Activated naive CD4-positive, alpha-beta T cell treated with Interleukin-2 at 50 U/mL for 16 hours (primary cell): Measurements from ENCODE around the gene TXNDC11.
"Not testable (repeated sequence)": the region's sequence is repeated elsewhere in the genome, so short reads cannot be mapped to it uniquely, and the experiment has no call there.

Source experiments
- DNase-seq: peaks from one replicate; pipeline ENCODE4 v3.0.0-alpha.2; 2020

Gene TXNDC11

DNA sequence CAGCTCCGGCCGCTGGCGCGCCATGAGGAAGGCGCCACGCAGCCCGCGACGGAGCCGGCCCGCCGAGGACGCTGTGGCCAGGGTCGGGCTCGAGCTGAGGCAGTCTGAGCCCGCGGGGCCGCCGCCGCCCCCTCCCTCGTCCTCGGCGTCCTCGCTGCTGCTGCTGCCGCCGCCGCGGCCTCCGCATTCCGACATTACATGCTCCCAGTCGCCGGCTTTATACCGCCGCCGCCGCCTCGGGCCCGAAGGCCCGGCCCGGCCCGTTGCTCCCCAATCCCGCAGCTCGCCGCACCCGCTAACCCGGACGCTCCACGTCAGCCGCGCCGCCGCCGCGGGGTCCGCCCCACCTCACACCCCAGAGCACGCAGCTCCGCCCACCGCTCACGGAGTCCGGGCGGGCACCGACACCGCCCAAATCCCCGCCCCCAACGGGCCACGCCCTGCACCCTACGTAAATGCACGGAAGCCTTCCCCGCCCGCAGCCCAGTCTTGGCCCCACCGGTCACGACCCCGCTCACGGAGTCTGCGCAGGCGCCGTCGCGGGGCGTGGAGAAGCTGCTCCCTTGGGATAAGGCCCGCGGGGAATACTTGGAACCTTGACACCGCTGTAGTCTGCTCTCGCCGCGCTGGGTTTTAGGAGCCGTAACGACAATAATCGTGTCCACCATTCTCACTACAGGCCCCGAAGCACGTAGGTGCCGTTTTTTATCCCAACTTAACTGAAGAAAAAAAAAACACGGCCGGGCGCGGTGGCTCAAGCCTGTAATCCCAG is at the start of gene TXNDC11:
Gene TXNDC11, minus strand, starts transcription at position 322 of the 772 bp plus-strand sequence. Its CDS starts 127 bp downstream, at position 195.
- peak; percentile 99 for DNase-seq

- DNase-seq = no peak
These were observed 48.6 kb upstream of the TXNDC11 start for GRCh38 chr16:11791144-11791828.

DNA sequence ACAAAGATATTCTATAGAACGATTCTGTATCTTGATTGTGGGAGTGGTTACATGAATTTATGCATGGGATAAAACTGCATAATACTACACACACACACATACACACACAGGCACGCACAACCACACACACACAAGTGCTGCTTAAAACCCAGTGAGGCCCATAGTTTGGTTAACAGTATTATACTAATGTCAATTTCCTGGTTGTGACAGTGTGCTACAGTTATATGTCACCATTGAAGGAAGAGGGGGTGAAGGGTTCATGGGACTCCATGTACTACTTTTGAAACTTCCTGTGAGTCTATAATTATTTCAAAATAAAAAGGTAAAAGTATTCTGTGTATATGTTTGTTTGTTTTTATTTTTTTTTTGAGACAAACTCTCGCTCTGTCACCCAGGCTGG is 46.3 kb upstream of the TXNDC11 start:
- no peak for DNase-seq

DNA sequence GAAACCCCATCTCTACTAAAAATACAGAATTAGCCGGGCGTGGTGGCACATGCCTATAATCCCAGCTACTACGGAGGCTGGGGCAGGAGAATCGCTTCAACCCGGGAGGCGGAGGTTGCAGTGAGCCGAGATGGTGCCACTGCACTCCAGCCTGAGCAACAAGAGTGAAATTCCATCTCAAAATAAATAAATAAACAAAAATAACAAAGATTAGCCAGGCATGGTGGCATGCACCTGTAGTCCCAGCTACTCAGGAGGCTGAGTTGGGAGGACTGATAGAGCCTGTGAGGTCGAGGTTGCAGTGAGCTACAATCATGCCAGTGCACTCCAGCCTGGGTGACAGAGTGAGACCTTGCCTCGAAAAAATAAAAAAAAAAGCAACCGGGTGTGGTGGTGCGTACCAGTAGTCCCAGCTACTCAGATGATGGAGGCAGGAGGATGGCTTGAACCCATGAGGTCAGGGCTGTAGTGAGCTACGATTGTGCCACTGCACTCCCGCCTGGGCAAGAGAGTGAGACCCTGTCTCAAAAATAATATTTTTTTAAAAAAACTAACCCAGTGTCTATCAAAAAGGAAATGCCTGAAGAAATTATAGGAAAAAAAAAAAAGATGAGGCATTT is 42.4 kb upstream of the TXNDC11 start:
- not testable (repeated sequence) for DNase-seq

GRCh38 chr16:11784381-11784780 is 41.7 kb upstream of the TXNDC11 start:
- not testable (repeated sequence) for DNase-seq

GRCh38 chr16:11784038-11784369 is 41.3 kb upstream of the TXNDC11 start:
- DNase-seq = no peak

DNA sequence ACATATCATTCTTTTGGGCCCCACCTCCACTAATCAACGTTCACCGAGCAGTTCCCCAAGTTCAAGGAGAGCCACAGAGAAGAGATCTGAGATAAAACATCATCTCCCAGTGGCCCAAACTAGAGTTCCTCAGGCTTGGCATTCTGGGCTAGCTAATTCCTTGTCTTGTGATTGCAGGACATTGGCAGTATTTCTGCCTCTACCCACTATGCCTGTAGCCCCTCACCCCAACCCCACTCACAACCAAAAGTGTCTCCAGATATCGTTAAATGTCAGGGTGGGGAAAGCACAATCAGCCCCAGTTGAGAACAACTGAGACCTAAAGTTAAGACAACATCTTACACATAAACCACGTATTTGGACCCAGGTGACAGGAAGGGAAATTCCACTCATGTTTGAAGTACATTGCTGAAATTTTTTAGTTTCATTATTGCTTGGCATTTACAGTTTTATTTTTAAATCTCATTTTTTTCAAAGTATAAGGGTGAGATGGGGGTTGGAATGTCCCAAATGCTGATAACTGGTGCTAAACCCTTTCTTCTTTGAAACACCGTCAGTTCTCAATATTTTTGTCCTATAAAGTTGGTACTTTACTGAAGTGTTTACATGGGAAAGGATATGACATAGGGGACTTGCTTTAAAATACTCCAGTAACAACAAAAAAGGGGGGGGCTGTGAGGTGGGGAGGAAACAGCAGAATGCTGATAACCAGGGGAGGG is 40.8 kb upstream of the TXNDC11 start:
- peak; percentile 44 for DNase-seq

- DNase-seq = no peak
These were observed 39.1 kb upstream of the TXNDC11 start for GRCh38 chr16:11781773-11782172.

- DNase-seq = no peak
These were observed 38.5 kb upstream of the TXNDC11 start for GRCh38 chr16:11780991-11781680.

DNA sequence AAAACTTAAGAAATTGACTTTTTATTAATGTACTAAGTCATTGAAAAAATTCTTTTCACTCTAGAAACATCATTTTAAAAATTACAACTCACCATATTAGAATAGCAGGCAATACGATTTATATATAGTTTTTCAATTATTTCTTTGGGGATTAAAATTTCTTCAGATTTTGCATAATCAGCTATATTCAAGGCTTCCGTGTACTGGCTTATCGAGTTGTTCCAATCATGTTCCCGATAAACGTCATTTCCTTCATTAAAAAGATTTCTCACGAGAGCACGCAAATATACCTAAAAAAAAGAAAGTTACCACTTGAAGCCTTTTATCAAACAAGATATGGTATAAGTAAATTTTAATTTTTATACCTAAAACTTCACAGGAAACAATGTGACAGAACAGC is 36.4 kb upstream of the TXNDC11 start:
- no peak for DNase-seq

- no peak for DNase-seq
These were observed 31.5 kb upstream of the TXNDC11 start for GRCh38 chr16:11774065-11774626.

DNA sequence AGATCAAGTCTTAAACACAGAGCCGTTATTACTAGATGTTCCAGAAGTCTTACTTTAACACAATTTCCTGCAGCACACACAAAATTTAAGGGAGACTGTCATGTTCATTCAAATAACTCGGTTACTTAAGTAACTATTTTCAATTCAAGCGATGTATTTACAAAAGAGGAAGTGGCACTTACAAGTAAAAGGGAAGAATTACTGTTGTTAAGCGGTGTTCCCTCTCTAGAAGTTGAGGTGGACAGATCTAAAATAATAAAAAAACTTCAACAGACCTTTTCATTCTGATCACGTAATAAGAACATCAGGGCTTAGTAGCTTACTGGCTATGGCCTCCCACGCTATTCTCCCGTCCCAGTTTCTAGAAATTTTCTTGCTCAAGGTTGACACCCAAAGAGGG is 26.2 kb upstream of the TXNDC11 start:
- no peak for DNase-seq

- no peak for DNase-seq
These were observed 19.8 kb upstream of the TXNDC11 start for GRCh38 chr16:11762431-11762830.

DNA sequence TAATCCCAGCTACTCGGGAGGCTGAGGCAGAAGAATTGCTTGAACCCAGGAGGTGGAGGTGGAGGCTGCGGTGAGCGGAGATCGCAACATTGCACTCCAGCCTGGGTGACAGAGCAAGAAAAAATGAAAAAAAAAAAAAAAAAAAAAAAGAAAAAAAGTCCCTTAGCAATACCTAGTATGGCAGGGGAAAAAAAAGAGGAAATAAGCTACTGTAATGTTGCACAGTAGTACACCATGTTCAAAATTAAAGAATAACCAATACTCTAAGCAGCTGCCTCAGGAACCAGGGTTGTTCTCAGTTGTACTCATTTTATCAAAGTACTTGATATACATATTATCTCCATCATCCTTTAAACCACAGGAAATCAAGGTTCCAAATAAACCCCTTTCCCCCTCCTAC is 17.3 kb upstream of the TXNDC11 start:
- DNase-seq = no peak

DNA sequence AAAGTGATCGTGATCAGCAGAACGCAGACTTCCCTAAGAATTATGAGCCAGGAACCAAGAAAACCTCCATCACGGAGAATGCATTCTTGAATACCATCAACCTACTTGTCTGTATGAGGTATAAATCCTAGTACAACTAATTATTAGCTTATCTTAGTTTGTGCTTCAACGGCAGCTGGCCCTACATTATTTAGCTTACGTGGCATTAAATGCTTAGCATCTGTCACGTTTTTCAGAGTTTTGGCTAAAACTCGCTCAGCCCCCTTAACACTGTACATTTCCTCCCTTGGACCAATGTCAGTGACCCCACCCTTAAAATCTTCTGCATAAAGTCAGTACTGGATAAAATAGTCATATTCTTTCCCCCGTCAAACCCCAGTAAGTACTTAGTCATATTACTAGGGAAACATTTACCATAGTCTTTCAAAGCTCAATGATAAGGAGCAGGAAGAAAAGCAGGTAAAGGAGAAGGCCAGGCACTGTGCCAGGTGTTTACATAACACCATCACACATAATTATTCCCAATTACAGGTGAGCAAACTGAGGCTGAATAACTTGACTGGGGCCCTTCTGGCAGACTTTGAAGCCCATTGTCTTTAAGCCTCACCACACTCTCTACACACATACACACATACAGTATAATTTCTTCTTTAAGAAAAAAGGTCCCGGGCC is 16.6 kb upstream of the TXNDC11 start:
- no peak for DNase-seq

- no peak for DNase-seq
These were observed 15.3 kb upstream of the TXNDC11 start for GRCh38 chr16:11757671-11758545.

DNA sequence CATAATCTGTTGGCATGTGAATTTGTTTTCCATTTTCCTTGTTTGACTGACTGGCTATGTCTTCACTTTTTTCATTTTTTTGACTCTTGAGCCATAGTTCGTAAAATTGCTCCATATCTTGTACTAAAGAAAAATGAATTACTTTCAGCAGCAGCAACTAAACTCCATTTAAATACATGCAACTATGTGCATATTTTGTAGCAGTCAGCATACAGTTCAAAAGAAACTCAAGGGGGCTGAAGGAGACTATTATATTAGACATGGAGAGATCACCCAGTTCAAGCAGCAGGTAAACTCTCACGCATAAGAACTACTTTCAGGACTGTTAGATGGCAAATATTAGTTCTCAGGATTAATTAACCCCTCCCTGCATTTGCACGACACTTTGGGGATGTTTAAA is 13.6 kb upstream of the TXNDC11 start:
- DNase-seq = no peak

GRCh38 chr16:11755022-11755760 is 12.5 kb upstream of the TXNDC11 start:
- no peak for DNase-seq

GRCh38 chr16:11752856-11753255 is 10.2 kb upstream of the TXNDC11 start:
- DNase-seq = no peak

GRCh38 chr16:11750056-11750455 is 7.4 kb upstream of the TXNDC11 start:
- DNase-seq = no peak
